Neural crest cell (in vitro differentiated cells): ENCODE measurements around the gene ZAR1. TPM values are rescaled to one million over a fixed set of nuclear protein-coding genes. Genes with fewer than 3 reads are reported as not detected.

Source experiments
- DNase-seq: peaks from one replicate; pipeline ENCODE4 v3.0.0; 2021; ENCODE audit warnings: low read depth, mixed read lengths, low spot score
- H3K27ac Mint-ChIP-seq: one replicate; pipeline ENCODE4 v1.8.0; 2021; ENCODE audit warnings: mild to moderate bottlenecking, mixed read lengths; ENCODE audit not compliant: unreplicated experiment
- H3K27me3 Mint-ChIP-seq: 2 replicates; pipeline ENCODE4 v1.8.0; 2021; ENCODE audit warnings: low read depth, mild to moderate bottlenecking, mixed read lengths
- H3K36me3 Mint-ChIP-seq: 2 replicates; pipeline ENCODE4 v1.8.0; 2021; ENCODE audit warnings: low read depth, mild to moderate bottlenecking, mixed read lengths
- H3K4me1 Mint-ChIP-seq: 2 replicates; pipeline ENCODE4 v1.8.0; 2021; ENCODE audit warnings: mixed read lengths
- H3K4me3 Mint-ChIP-seq: one replicate; pipeline ENCODE4 v1.8.0; 2021; ENCODE audit warnings: mild to moderate bottlenecking, mixed read lengths
- H3K9me3 Mint-ChIP-seq: 2 replicates; pipeline ENCODE4 v1.8.0; 2021; ENCODE audit warnings: mixed read lengths
- CTCF ChIP-seq: fragments of 200-600 bp; sonication (generic); conservative IDR thresholded peaks from 2 replicates; pipeline ENCODE4 v1.5.0; 2021; ENCODE audit warnings: antibody characterized with exemption, mild to moderate bottlenecking
- total RNA-seq: library from RNA; stranded (reverse); gene quantifications from 2 replicates; pipeline ENCODE4 v1.2.1, GENCODE V29; 2021

The ZAR1 gene
- total RNA-seq, 1 donor from 2014 or later: not detected

GRCh38 chr4:48491514-48492176 is 1.6 kb downstream of the ZAR1 start:
- peak overlapping the region; percentile 48 for H3K4me3 Mint-ChIP-seq
- no peaks in the 10 kb centered on the region for H3K4me1 Mint-ChIP-seq
- H3K27ac Mint-ChIP-seq: no peak overlapping the region
- H3K36me3 Mint-ChIP-seq: peaks cover 3% of the 10 kb centered on the region
- DNase-seq: no peak
- H3K9me3 Mint-ChIP-seq: no peaks in the 10 kb centered on the region
- no peak for TF ChIP-seq CTCF
- H3K27me3 Mint-ChIP-seq: peaks cover 66% of the 10 kb centered on the region

GRCh38 chr4:48493452-48494100 is 3.5 kb downstream of the ZAR1 start:
- no peak for TF ChIP-seq CTCF
- H3K27ac Mint-ChIP-seq: no peak overlapping the region
- no peaks in the 10 kb centered on the region for H3K9me3 Mint-ChIP-seq
- H3K4me3 Mint-ChIP-seq: no peak overlapping the region
- H3K4me1 Mint-ChIP-seq: no peaks in the 10 kb centered on the region
- peaks cover under 1% of the 10 kb centered on the region for H3K36me3 Mint-ChIP-seq
- no peak for DNase-seq
- peaks cover 47% of the 10 kb centered on the region for H3K27me3 Mint-ChIP-seq

GRCh38 chr4:48495941-48496340 is 5.9 kb downstream of the ZAR1 start:
- TF ChIP-seq CTCF: no peak
- DNase-seq: no peak
- Mint-ChIP-seq H3K27ac (no peak overlapping the region), H3K27me3 (peaks cover 32% of the 10 kb centered on the region), H3K9me3 (no peaks in the 10 kb centered on the region), H3K4me3 (no peak overlapping the region), H3K36me3 (peaks cover 4% of the 10 kb centered on the region), H3K4me1 (no peaks in the 10 kb centered on the region)

- Mint-ChIP-seq H3K27me3 (peaks cover 4% of the 10 kb centered on the region), H3K36me3 (peaks cover 4% of the 10 kb centered on the region), H3K4me1 (no peaks in the 10 kb centered on the region), H3K4me3 (no peak overlapping the region), H3K9me3 (no peaks in the 10 kb centered on the region), H3K27ac (no peak overlapping the region)
- no peak for TF ChIP-seq CTCF
- no peak for DNase-seq
Observed at GRCh38 chr4:48498895-48499294, 8.8 kb downstream of the ZAR1 start.

GRCh38 chr4:48499551-48500066 is 9.6 kb downstream of the ZAR1 start:
- no peak for TF ChIP-seq CTCF
- no peaks in the 10 kb centered on the region for H3K27me3 Mint-ChIP-seq
- H3K36me3 Mint-ChIP-seq: peaks cover 4% of the 10 kb centered on the region
- H3K4me1 Mint-ChIP-seq: no peaks in the 10 kb centered on the region
- H3K9me3 Mint-ChIP-seq: no peaks in the 10 kb centered on the region
- H3K4me3 Mint-ChIP-seq: no peak overlapping the region
- no peak overlapping the region for H3K27ac Mint-ChIP-seq
- DNase-seq: no peak
